HG03095 (cell line): Measurements from ENCODE around the gene PCDHAC1.
"Not testable (repeated sequence)": the region's sequence is repeated elsewhere in the genome, so short reads cannot be mapped to it uniquely, and the experiment has no call there.

ENCODE experiments used
- ATAC-seq: cut with Tn5 transposase; IDR thresholded peaks from one replicate; pipeline ENCODE4 v1.9.1; 2021; ENCODE audit warnings: moderate library complexity; ENCODE audit not compliant: unreplicated experiment

The PCDHAC1 gene, protein sequence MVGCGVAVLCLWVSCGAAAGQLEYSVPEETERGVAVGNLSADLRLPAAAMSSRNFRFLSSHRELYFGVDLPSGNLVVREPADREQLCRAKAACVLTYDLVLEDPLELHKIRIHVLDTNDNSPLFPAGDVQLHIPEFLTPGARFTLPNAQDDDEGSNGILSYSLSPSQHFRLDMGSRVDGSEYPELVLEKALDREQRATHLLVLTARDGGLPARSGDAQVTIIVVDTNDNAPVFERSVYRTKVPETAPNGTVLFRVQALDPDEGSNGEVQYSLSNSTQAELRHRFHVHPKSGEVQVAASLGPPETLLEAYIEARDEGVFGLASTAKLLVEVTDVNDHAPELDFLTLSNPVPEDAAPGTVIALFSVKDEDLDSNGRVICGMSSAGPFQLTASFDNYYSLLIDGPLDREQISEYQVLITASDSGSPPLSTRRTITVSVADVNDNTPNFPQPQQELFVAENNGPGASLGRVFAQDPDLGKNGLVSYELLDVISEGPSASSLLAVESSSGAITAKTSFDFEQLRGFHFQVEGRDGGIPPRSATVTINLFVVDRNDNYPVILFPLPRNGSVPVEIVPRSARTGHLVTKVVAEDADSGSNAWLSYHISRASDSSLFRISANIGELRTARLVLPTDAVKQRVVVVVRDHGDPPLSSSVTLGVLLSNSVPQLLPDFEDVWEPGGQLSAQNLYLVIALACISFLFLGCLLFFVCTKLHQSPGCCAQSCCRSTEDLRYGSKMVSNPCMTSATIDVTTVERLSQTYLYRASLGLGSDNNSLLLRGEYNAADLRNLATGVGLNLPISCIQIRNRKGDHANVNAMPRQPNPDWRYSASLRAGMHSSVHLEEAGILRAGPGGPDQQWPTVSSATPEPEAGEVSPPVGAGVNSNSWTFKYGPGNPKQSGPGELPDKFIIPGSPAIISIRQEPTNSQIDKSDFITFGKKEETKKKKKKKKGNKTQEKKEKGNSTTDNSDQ

DNA sequence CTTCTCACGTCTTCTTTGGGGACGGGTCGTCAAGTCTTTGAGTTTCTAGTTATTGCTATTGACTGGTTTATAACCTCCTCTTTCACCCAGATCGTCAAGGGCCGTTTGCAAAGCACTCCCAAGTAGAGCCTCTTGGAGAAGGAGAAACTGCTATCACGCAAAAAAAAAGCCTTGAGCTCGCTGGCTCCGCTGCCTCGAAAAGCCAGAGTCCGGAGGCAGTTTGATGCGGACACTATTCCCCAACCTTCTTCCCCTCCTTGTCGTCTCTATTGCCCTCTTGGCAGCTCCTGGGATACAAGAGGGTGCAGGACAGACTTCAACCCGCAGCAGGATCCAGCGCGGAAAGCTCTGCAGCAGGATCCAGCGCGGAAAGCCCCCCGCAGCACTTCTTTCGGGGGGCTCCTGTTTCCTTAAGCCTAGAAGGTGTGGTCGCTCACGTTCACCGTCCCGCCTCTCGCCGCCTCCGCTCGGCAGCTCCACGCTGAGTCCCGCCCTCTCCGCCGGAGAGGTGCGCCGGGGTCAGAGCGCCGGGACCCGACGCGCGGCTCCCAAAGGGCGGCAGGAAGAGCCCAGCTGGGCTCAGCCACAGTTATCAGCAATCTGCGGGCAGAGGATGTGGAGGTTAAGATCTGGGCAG lies at the start of gene PCDHAC1:
Gene PCDHAC1, plus strand, starts transcription at position 494 of the 637 bp plus-strand sequence. CDS start 594 bp downstream, outside the sequence.
- ATAC-seq = no peak

DNA sequence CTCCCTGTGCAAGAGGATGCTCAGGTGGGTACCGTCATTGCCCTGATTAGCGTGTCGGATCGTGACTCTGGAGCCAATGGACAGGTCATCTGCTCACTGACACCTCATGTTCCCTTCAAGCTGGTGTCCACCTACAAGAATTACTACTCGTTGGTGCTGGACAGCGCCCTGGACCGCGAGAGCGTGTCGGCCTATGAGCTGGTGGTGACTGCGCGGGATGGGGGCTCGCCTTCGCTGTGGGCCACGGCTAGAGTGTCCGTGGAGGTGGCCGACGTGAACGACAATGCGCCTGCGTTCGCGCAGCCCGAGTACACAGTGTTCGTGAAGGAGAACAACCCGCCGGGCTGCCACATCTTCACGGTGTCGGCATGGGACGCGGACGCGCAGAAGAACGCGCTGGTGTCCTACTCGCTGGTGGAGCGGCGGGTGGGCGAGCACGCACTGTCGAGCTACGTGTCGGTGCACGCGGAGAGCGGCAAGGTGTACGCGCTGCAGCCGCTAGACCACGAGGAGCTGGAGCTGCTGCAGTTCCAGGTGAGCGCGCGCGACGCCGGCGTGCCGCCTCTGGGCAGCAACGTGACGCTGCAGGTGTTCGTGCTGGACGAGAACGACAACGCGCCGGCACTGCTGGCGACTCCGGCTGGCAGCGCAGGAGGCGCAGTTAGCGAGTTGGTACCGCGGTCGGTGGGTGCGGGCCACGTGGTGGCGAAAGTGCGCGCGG lies 49.4 kb upstream of the PCDHAC1 start:
- not testable (repeated sequence) for ATAC-seq

DNA sequence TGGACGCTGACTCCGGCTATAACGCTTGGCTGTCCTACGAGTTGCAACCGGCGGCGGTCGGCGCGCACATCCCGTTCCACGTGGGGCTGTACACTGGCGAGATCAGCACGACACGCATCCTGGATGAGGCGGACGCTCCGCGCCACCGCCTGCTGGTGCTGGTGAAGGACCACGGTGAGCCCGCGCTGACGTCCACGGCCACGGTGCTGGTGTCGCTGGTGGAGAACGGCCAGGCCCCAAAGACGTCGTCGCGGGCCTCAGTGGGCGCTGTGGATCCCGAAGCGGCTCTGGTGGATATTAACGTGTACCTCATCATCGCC lies 48.9 kb upstream of the PCDHAC1 start:
- ATAC-seq = no peak

DNA sequence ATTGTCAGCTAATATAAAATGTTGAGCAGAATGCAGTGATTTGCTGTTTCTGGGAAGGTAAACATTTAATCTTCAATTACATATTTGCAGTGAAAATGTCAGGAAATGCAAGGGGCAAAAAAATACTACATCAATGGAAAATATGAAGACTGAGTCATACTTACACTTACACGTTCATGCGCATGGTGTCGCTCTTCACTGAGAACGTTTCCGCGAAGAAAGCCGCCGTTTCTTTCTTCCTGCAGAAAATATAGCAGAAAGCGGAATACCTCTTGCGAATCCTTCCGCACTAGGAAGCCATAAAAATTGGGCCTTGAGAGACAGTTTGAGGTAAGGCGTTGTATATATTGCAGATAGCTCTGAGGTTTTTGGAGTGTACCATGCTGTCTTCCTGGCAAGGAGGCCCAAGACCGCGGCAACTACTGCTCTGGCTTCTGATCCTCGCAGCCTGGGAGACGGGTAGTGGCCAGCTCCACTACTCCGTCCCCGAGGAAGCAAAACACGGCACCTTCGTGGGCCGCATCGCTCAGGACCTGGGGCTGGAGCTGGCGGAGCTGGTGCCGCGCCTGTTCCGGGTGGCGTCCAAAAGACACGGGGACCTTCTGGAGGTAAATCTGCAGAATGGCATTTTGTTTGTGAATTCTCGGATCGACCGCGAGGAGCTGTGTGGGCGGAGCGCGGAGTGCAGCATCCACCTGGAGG lies 44.1 kb upstream of the PCDHAC1 start, which contains the start of gene PCDHA13:
Gene PCDHA13, plus strand, starts transcription at position 236 of the 702 bp plus-strand sequence. Its CDS starts 145 bp downstream, at position 381.
- no peak for ATAC-seq

DNA sequence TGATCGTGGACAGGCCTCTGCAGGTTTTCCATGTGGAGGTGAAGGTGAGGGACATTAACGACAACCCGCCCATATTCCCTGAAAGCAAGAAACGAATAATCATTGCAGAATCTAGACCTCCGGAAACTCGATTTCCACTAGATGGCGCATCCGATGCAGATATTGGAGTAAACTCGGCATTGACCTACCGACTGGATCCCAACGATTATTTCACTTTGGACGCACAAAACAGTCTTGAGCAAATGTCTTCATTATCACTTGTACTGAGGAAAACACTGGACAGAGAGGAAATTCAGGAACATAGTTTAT lies 43.6 kb upstream of the PCDHAC1 start:
- ATAC-seq = no peak

DNA sequence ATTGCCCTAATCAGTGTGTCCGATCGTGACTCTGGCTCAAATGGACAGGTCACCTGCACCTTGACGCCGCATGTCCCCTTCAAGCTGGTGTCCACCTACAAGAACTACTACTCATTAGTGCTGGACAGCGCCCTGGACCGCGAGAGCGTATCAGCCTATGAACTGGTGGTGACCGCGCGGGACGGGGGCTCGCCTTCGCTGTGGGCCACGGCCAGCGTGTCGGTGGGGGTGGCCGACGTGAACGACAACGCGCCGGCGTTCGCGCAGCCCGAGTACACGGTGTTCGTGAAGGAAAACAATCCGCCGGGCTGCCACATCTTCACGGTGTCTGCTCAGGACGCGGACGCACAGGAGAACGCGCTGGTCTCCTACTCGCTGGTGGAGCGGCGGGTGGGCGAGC lies 42.7 kb upstream of the PCDHAC1 start:
- ATAC-seq = no peak

DNA sequence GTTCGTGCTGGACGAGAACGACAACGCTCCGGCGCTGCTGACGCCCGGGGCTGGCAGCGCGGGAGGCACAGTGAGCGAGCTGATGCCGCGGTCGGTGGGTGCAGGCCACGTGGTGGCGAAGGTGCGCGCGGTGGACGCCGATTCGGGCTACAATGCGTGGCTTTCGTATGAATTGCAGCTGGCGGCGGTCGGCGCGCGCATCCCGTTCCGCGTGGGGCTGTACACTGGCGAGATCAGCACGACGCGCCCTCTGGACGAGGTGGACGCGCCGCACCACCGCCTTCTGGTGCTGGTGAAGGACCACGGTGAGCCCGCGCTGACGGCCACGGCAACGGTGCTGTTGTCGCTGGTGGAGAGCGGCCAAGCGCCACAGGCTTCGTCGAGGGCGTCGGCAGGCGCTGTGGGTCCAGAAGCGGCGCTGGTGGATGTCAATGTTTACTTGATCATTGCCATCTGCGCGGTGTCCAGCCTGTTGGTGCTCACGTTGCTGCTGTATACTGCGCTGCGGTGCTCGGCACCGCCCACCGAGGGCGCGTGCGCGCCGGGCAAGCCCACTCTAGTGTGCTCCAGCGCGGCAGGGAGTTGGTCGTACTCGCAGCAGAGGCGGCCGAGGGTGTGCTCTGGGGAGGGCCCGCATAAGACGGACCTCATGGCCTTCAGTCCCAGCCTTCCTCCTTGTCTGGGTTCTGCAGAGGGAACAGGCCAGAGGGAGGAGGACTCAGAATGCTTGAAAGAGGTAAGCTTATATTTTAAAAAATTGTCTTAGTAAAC lies 42.0 kb upstream of the PCDHAC1 start:
- ATAC-seq = no peak

DNA sequence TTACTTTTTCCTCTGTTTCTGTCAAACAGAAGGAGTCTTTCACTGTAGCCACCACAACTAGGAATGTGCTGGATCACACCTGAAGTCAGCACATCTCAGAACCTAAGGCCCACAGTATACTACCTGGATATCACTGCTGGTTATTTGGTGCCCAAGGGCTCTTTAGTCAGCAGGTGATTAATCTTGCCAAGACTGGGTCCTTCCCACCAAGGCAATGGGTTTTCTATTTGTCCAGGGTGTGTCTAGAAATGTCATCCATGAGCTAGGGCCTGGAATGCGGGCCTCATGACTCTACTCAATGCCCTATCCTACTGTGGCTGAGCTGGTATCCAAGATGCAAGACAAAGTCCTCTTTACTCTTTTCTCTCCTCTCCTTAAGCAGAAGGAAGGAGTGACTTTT lies 9.8 kb upstream of the PCDHAC1 start:
- no peak for ATAC-seq

DNA sequence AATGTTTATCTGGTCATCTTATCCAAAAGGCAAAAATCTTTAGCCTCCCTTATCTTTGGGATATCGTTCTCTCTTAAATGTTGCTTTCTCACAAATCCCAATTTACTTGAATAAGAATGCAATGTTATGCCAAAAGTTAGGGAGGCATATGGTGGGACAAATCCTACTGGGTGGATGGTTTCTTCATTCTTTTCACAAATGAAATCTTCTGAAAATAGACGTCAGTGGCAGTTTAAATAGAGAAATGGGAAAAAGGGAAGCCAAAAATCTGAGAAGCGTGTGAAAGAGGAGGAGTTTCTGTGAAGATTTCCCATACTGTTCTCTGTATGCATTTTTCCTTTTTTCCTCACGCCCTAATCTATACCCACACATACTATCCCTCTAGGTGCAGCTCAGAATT lies 2.5 kb upstream of the PCDHAC1 start:
- ATAC-seq = no peak

DNA sequence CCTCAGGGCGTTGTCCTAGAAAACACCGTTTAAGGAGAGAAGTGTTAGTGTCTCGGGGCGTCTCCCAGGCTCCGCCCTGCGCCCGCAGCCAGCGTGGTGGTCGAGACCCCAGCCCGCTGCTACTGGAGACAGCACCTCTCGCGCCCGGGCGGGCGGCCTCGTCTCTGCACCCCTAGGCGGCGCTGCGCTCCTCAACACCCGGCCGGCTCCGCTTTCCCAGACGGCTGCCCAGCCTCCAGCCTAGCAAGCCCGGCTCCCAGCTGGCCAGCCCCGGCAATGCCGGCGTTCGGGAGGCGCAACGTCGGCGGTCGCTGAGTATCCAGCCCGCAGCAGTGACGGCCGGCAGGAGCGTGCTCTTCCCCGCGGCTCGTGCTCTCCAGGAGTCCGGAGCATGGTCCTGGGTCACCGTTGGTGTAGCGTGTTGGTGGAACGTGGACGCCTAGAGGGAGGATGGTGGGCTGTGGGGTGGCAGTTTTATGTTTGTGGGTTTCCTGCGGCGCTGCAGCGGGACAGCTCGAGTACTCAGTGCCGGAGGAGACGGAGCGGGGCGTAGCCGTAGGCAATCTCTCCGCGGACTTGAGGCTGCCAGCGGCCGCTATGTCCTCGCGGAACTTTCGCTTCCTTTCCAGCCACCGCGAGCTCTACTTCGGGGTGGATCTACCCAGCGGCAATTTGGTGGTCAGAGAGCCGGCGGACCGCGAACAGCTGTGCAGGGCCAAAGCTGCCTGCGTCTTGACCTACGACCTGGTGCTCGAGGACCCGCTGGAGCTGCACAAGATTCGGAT lies 536 bp downstream of the PCDHAC1 start:
- no peak for ATAC-seq

DNA sequence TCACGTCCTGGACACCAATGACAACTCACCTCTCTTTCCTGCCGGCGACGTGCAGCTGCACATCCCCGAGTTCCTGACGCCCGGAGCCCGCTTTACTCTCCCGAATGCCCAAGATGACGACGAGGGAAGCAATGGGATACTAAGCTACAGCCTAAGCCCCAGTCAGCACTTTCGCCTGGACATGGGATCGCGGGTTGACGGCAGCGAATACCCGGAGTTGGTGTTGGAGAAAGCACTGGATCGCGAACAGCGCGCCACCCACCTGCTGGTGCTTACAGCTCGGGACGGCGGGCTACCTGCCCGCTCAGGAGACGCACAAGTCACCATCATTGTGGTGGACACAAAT lies 1.1 kb downstream of the PCDHAC1 start:
- no peak for ATAC-seq

DNA sequence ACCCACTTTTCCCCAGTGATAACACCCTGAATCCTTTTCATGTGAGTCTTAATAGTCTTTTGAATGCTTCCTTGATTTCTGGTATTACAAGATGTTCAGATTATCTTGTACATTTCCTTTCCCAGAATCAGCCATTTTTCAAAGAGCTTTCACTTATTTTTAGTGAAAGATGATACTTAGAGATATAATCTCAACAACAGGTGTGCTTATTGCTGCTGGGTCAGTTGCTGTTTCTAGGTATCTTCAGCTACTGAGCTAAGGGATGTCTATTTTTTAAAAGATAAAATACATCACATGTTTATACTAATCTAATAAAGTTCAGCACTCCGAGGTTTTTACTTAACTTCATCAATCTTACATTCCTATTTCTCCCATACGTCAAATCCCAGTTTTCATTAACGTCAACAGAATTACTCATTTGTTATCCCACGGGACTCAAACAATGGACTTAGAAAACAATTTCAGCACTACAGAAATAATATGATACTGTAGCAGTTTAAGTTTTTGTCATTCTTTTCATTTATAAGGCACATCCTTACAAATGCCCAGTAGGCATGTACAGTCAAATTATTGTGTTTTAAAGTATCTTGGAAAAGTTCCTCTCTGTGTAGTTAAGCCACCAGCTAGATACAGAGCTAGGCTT lies 9.0 kb downstream of the PCDHAC1 start:
- no peak for ATAC-seq

DNA sequence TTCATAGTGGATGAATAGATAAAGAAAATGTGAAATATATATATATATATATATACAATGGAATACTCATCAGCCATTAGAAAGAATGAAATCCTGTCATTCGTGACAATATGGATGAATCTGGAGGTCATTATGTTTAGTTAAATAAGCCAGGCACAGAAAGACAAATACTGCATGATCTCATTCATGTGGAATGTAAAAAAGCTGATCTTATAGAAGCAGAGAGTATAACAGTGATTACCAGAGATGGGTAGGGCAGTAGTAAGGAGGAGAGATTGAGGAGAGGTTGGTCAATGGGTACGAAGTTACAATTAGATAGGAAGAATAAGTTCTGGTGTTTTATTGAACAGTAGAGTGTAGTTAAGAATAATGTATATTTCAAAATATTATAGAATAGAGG lies 20.5 kb downstream of the PCDHAC1 start:
- no peak for ATAC-seq

DNA sequence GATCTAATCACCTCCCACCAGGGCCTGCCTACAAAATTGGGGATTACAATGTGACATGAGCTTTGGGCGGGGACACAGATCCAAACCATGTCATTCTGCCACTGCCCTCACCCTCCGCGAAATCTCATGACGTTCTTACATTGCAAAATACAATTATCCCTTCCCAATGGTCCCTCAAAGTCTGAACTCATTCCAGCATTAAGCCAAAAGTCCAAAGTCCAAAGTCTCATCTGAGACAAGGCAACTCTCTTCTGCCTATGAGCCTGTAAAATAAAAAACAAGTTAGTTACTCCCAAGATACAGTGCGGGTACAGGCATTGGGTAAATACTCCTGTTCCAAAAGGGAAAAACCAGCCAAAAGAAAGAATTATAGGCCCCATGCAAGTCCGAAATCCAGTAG lies 25.5 kb downstream of the PCDHAC1 start:
- no peak for ATAC-seq

DNA sequence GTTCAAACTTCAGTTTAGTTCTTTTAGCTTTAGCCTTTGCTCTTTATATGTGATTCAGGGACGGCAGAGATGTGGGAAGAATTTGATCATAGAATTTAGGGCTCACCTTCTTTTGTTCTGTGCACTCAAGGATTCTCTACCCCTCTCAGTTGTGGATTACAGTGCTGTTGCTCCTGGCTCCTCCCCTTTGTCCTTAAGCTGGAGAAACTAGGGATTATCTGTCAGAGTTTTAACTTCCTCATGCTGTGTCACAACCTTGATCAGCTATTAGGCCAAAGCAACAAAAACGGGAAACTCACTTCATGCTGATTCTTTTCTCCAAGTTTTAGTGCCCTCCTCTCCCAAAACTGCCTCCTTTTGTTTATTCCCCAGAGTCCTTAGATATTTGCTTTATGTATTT lies 27.1 kb downstream of the PCDHAC1 start:
- ATAC-seq = no peak

DNA sequence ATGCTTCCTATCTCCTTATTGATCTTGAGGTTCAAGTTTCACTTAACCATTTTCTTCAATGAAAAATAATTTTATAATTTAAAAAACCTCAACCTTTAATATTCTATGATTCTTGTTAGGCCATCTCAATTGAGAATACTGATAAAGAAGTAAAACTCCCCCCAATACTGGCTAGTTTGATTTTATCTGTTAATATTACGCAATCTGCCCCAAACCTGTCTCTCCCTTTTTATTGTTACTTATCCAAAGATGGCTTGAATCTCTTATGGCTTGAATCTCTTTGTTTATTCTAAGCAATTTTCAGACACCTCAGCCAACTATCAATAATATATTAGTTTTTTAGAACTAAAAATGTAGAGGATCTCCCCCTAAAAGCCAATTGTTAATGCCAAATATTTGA lies 36.1 kb downstream of the PCDHAC1 start:
- no peak for ATAC-seq

DNA sequence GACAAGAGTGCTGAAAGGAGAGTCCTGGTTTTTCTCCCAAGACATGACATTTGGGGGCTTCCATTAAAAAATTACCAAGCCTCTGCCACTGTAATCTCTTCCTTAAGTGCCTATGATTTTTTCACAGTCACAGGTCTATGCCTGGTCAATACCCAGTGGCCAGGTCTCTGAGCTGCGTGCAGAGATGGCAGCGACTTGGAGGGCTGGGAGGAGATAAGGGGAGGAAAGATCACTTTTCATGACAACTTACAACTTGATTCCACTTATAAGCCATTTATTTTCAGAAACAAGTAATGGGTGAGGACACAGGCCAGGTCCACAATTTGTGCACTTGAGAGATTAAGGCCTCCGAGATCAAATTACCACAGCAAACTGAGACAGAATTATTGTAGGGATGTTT lies 38.3 kb downstream of the PCDHAC1 start:
- no peak for ATAC-seq

DNA sequence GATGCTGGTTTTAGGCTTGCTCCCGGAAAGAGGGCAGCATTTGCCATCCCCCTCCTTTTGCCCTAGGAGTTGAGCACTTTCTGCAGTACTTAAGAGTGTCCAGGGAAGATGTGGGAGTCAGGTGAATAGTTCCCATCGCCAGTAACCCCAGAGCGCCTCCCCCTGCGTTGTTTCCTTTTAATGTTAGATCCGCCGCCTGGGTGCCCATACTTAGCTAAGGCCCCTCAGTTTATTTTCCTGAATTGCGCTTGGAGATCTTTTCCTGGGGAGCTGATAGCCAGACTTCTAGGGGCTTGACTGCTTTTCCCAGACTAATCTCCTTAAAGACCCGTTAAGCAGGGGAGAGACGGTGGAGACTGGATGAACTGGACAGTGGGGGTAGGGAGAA lies 39.8 kb downstream of the PCDHAC1 start:
- ATAC-seq = no peak
